ENCODE measurements around the gene GNAZ. TPM values are rescaled to one million over a fixed set of nuclear protein-coding genes. Genes with fewer than 3 reads are reported as not detected.

GNAZ gene
- polyA plus RNA-seq, 1 experiment = 12.6 TPM

GRCh38 chr22:23104187-23104971 lies 34.1 kb downstream of the GNAZ start:
- ChIA-PET CTCF (interaction anchor here (1.1 kb wide), 1 partner anchor 18 kb away, joined by 3 read pairs; no protein-coding TSS in a partner anchor), POLR2A (no interaction called here)
- no peak overlapping the region for H3K4me3 ChIP-seq (ENCODE audit: low read depth, low read length)
- H3K36me3 ChIP-seq (ENCODE audit: control insufficient read depth, insufficient read depth, low read length) = peaks cover 2% of the 10 kb centered on the region; the same call in 1 of the 2 replicates
- no peaks in the 10 kb centered on the region for H3K27me3 ChIP-seq (ENCODE audit: control insufficient read depth, insufficient read depth, low read length)
- DNase-seq (ENCODE audit: low read depth) = no peak
- no peak for TF ChIP-seq CTCF (IDR thresholded peaks at IDR 0.05; ENCODE audit: insufficient read depth, low read depth, low read length)

- no peak for DNase-seq (ENCODE audit: low read depth)
- H3K4me3 ChIP-seq (ENCODE audit: low read depth, low read length) = no peak overlapping the region
- H3K27me3 ChIP-seq (ENCODE audit: control insufficient read depth, insufficient read depth, low read length) = no peaks in the 10 kb centered on the region
- ChIA-PET CTCF (interaction anchor here (0.6 to 1.1 kb wide), 2 partner anchors 19 to 530 kb away, joined by 3 to 7 read pairs; no protein-coding TSS in a partner anchor), POLR2A (no interaction called here)
- TF ChIP-seq CTCF (IDR thresholded peaks at IDR 0.05; ENCODE audit: insufficient read depth, low read depth, low read length) = no peak
- peaks cover 1% of the 10 kb centered on the region for H3K36me3 ChIP-seq (ENCODE audit: control insufficient read depth, insufficient read depth, low read length)
These were observed 35.0 kb downstream of the GNAZ start for GRCh38 chr22:23105304-23105703.

- no peak for TF ChIP-seq CTCF (IDR thresholded peaks at IDR 0.05; ENCODE audit: insufficient read depth, low read depth, low read length)
- POLR2A ChIA-PET = no interaction called here
- CTCF ChIA-PET = no interaction called here
- DNase-seq (ENCODE audit: low read depth) = no peak
- Histone ChIP-seq H3K27me3 (ENCODE audit: control insufficient read depth, insufficient read depth, low read length) (no peaks in the 10 kb centered on the region), H3K4me3 (ENCODE audit: low read depth, low read length) (no peak overlapping the region), H3K36me3 (ENCODE audit: control insufficient read depth, insufficient read depth, low read length) (no peaks in the 10 kb centered on the region; the same call in none of the 2 replicates)
These were observed 35.6 kb downstream of the GNAZ start for GRCh38 chr22:23105919-23106318.

- H3K27me3 ChIP-seq (ENCODE audit: control insufficient read depth, insufficient read depth, low read length) = no peaks in the 10 kb centered on the region
- ChIA-PET POLR2A (no interaction called here), CTCF (interaction anchor here (0.6 kb wide), 1 partner anchor 766 kb away, joined by 3 read pairs; no protein-coding TSS in a partner anchor)
- no peak overlapping the region for H3K4me3 ChIP-seq (ENCODE audit: low read depth, low read length)
- H3K36me3 ChIP-seq (ENCODE audit: control insufficient read depth, insufficient read depth, low read length) = no peaks in the 10 kb centered on the region; the same call in none of the 2 replicates
- DNase-seq (ENCODE audit: low read depth) = no peak
- TF ChIP-seq CTCF (IDR thresholded peaks at IDR 0.05; ENCODE audit: insufficient read depth, low read depth, low read length) = no peak
These were observed 36.0 kb downstream of the GNAZ start for GRCh38 chr22:23106344-23106743.

- CTCF ChIA-PET = interaction anchor here (0.6 kb wide), 1 partner anchor 766 kb away, joined by 3 read pairs; no protein-coding TSS in a partner anchor
These were observed 36.6 kb downstream of the GNAZ start for GRCh38 chr22:23106906-23107367.

More at GRCh38 chr22:23106906-23107367, 36.6 kb downstream of the GNAZ start:
- Histone ChIP-seq H3K36me3 (ENCODE audit: control insufficient read depth, insufficient read depth, low read length) (no peaks in the 10 kb centered on the region; the same call in none of the 2 replicates), H3K4me3 (ENCODE audit: low read depth, low read length) (no peak overlapping the region), H3K27me3 (ENCODE audit: control insufficient read depth, insufficient read depth, low read length) (no peaks in the 10 kb centered on the region)
- DNase-seq (ENCODE audit: low read depth) = no peak
- no peak for TF ChIP-seq CTCF (IDR thresholded peaks at IDR 0.05; ENCODE audit: insufficient read depth, low read depth, low read length)
- POLR2A ChIA-PET = no interaction called here
